Type B pancreatic cell (in vitro differentiated cells): ENCODE data around the gene CETP. TPM values are rescaled to one million over a fixed set of nuclear protein-coding genes. Genes with fewer than 3 reads are reported as not detected.

Experiments
- DNase-seq: peaks from one replicate; pipeline ENCODE4 v3.0.0; 2021; ENCODE audit warnings: mixed read lengths; ENCODE audit not compliant: unreplicated experiment; ENCODE audit errors: extremely low spot score
- H3K27ac Mint-ChIP-seq: 2 replicates; pipeline ENCODE4 v1.8.0; 2021; ENCODE audit warnings: mild to moderate bottlenecking, mixed read lengths
- H3K27me3 Mint-ChIP-seq: 2 replicates; pipeline ENCODE4 v1.8.0; 2021; ENCODE audit warnings: mixed read lengths
- H3K36me3 Mint-ChIP-seq: 2 replicates; pipeline ENCODE4 v1.8.0; 2021; ENCODE audit warnings: mixed read lengths
- H3K4me1 Mint-ChIP-seq: one replicate; pipeline ENCODE4 v1.8.0; 2021; ENCODE audit warnings: mixed read lengths; ENCODE audit not compliant: unreplicated experiment
- H3K4me3 Mint-ChIP-seq: 2 replicates; pipeline ENCODE4 v1.8.0; 2021; ENCODE audit warnings: mild to moderate bottlenecking, mixed read lengths
- H3K9me3 Mint-ChIP-seq: 2 replicates; pipeline ENCODE4 v1.8.0; 2021; ENCODE audit warnings: mixed read lengths
- CTCF ChIP-seq: fragments of 200-600 bp; sonication (generic); conservative IDR thresholded peaks from 2 replicates; pipeline ENCODE4 v1.5.0; 2021; ENCODE audit warnings: antibody characterized with exemption, mild to moderate bottlenecking
- total RNA-seq: library from RNA; stranded (reverse); gene quantifications from 2 replicates; pipeline ENCODE4 v1.2.1, GENCODE V29; 2021; ENCODE audit warnings: low replicate concordance

CETP gene
- total RNA-seq, 1 donor from 2014 or later: not detected

DNA sequence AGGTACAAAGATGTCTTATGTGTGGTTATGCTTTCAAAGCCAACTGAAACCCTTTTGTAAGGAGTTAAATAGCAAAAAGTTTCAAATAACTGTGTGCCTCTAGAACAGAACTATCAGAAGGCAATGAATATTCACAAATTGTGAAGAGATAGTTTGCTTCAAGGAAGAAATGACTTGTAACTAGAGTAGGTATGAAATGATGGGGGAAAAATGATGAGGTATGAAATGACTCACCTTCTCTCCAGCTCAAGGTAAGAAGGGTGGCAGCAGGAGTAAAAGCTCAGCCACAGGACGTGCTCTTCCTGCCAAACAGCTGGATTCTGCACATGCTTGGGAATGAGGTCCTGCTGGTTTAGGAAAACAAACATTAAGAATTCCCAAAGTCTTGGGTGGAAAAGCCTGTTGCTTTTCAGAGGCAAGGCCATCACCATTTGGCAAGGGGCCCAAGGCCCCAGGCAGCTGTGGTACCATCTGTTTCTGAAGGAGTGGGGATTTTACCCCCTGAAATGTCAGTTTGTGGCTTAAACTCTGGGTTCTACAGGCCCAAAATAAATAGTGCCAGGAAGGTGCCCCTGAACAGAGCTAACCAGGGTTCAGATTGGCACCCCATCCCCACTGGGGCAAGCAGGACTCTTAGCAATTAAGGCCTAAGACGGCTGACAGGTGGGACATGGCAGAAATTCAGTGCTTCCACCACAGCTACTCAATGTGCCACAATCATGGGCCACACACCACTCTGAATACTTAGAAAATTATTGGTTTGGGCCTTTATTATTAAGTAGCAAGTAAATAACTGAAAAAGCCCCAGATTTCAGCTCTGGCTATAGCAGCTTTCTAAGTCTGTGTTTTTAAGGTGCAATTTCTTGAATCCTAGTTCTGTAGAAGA is 16.6 kb upstream of the CETP start:
- Mint-ChIP-seq H3K4me3 (no peak overlapping the region), H3K36me3 (peaks cover 20% of the 10 kb centered on the region), H3K4me1 (no peaks in the 10 kb centered on the region), H3K27ac (no peak overlapping the region), H3K9me3 (no peaks in the 10 kb centered on the region), H3K27me3 (no peaks in the 10 kb centered on the region)
- DNase-seq: no peak
- no peak for TF ChIP-seq CTCF

GRCh38 chr16:56945847-56946527 is 15.8 kb upstream of the CETP start:
- H3K27me3 Mint-ChIP-seq: no peaks in the 10 kb centered on the region
- H3K4me1 Mint-ChIP-seq: no peaks in the 10 kb centered on the region
- H3K9me3 Mint-ChIP-seq: no peaks in the 10 kb centered on the region
- H3K36me3 Mint-ChIP-seq: peaks cover 20% of the 10 kb centered on the region
- no peak for DNase-seq
- no peak for TF ChIP-seq CTCF
- H3K4me3 Mint-ChIP-seq: no peak overlapping the region
- H3K27ac Mint-ChIP-seq: peak overlapping the region; percentile 9

GRCh38 chr16:56946767-56947603 is 14.8 kb upstream of the CETP start:
- Mint-ChIP-seq H3K4me1 (peaks cover 5% of the 10 kb centered on the region), H3K36me3 (peaks cover 16% of the 10 kb centered on the region), H3K4me3 (no peak overlapping the region), H3K27ac (no peak overlapping the region), H3K27me3 (no peaks in the 10 kb centered on the region), H3K9me3 (no peaks in the 10 kb centered on the region)
- no peak for TF ChIP-seq CTCF
- DNase-seq: no peak

- peaks cover 5% of the 10 kb centered on the region for H3K4me1 Mint-ChIP-seq
- peaks cover 14% of the 10 kb centered on the region for H3K36me3 Mint-ChIP-seq
- TF ChIP-seq CTCF: no peak
- no peaks in the 10 kb centered on the region for H3K9me3 Mint-ChIP-seq
- no peak for DNase-seq
- no peak overlapping the region for H3K27ac Mint-ChIP-seq
- H3K27me3 Mint-ChIP-seq: no peaks in the 10 kb centered on the region
- no peak overlapping the region for H3K4me3 Mint-ChIP-seq
Measured at GRCh38 chr16:56947604-56947995, 14.2 kb upstream of the CETP start.

DNA sequence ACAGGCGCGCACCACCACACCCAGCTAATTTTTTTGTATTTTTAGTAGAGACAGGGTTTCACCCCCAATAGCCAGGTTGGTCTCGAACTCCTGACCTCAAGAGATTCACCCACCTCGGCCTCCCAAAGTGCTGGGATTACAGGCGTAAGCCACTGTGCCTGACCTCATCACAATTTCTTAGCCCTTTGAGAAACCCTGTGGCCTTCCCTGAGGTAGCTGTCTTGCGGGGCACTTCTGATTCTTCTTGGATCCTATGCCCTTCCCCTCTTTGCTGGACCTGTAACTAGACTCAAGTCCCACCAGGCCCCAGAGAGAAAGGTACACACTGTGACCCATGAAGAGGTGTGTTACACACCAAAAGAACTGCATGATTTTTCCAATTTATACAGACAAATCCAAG is 13.5 kb upstream of the CETP start:
- Mint-ChIP-seq H3K36me3 (peaks cover 8% of the 10 kb centered on the region), H3K4me1 (peaks cover 5% of the 10 kb centered on the region), H3K27ac (no peak overlapping the region), H3K4me3 (no peak overlapping the region), H3K27me3 (no peaks in the 10 kb centered on the region), H3K9me3 (no peaks in the 10 kb centered on the region)
- TF ChIP-seq CTCF: no peak
- DNase-seq: no peak
